ENCODE results near the gene TMEM179. TPM values are rescaled to one million over a fixed set of nuclear protein-coding genes. Genes with fewer than 3 reads are reported as not detected.
A peak's percentile ranks its signal among the peaks of the same experiment; 100 is the strongest.

Gene TMEM179
- total RNA-seq, 2 donors from 2014 or later: 8.2 to 15.7 TPM

DNA sequence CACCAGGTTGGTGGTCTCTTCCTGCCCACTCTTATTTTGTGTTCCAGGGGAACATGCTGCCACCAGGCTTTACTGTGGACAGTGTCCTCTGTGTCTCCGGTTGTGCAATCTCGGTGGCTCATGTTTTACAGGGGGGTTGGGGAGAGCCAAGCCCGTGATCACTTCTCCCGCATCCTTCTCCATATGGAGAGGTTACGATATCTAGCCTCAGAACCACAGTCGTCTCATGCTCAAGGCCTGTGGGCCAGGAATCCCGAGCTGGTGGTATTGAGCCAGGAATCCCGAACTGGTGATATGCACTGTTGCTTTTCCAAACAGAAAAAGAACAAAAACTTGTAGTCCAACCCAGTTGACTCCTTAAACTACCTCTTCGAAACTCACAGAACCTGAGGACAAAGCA is 47.8 kb upstream of the TMEM179 start:
- 97% methylated on average over 6 to 9 of the region's 9 CpGs for WGBS, 2 experiments (ENCODE audit: insufficient coverage in 1 of 2, insufficient read length in 1 of 2)
- Histone ChIP-seq H3K9ac (ENCODE audit: extremely low read depth, low read length, poor library complexity, severe bottlenecking) (no peak overlapping the region), H3K4me1 (ENCODE audit: control insufficient read depth, insufficient read depth, low read length) (no peaks in the 10 kb centered on the region), H3K27ac (ENCODE audit: low read depth, low read length) (no peak overlapping the region), H3K27me3 (ENCODE audit: control insufficient read depth, insufficient read depth, low read length, poor library complexity, severe bottlenecking) (no peaks in the 10 kb centered on the region), H3K4me3 (ENCODE audit: low read length) (no peak overlapping the region), H3K9me3 (ENCODE audit: control insufficient read depth, low read length) (peaks cover 13% of the 10 kb centered on the region), H3K36me3 (ENCODE audit: control insufficient read depth, insufficient read depth, low read length) (no peaks in the 10 kb centered on the region)
- peaks cover 39% of the 10 kb centered on the region for H3K9me3 Mint-ChIP-seq
- no peaks in the 10 kb centered on the region for H3K4me1 Mint-ChIP-seq
- no peak overlapping the region for H3K4me3 Mint-ChIP-seq
- TF ChIP-seq CTCF (conservative IDR thresholded peaks at IDR 0.05): no peak
- H3K27ac Mint-ChIP-seq: no peak overlapping the region
- H3K36me3 Mint-ChIP-seq (ENCODE audit: low read depth): peaks cover 6% of the 10 kb centered on the region
- no peak for DNase-seq
- peaks cover 42% of the 10 kb centered on the region for H3K27me3 Mint-ChIP-seq (ENCODE audit: insufficient read depth)

DNA sequence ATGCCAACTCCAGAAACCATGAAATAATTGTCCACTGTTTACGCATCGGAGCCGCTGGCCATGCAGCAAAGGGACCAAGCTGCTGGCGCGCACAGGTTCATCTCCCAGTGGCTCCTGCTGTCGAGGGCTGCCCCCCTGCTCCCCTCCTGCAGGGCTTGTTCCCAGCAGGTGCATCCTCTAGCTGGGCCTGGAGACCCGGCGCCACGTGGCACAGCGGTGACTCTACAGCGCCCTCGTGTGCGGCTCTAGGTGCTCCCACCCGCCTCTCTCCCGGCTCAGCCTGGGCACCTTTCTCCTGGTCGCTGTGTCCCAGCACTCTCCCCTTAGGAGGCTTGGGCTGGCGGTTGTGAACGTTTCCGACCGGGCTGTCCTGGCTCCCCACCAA is 47.3 kb upstream of the TMEM179 start:
- peaks cover 18% of the 10 kb centered on the region for H3K9me3 ChIP-seq (ENCODE audit: control insufficient read depth, low read length)
- H3K9me3 Mint-ChIP-seq: peaks cover 43% of the 10 kb centered on the region
- no peak overlapping the region for H3K27ac ChIP-seq (ENCODE audit: low read depth, low read length)
- H3K4me1 Mint-ChIP-seq: no peaks in the 10 kb centered on the region
- H3K4me1 ChIP-seq (ENCODE audit: control insufficient read depth, insufficient read depth, low read length): no peaks in the 10 kb centered on the region
- TF ChIP-seq CTCF (conservative IDR thresholded peaks at IDR 0.05): peak; percentile 40
- WGBS, 2 experiments (ENCODE audit: insufficient coverage in 1 of 2, insufficient read length in 1 of 2): 88 to 96% methylated on average over 13 to 20 of the region's 20 CpGs
- no peak overlapping the region for H3K27ac Mint-ChIP-seq
- H3K9ac ChIP-seq (ENCODE audit: extremely low read depth, low read length, poor library complexity, severe bottlenecking): no peak overlapping the region
- peaks cover 6% of the 10 kb centered on the region for H3K36me3 Mint-ChIP-seq (ENCODE audit: low read depth)
- H3K27me3 ChIP-seq (ENCODE audit: control insufficient read depth, insufficient read depth, low read length, poor library complexity, severe bottlenecking): no peaks in the 10 kb centered on the region
- no peak overlapping the region for H3K4me3 Mint-ChIP-seq
- peak; percentile 54 for DNase-seq
- no peaks in the 10 kb centered on the region for H3K36me3 ChIP-seq (ENCODE audit: control insufficient read depth, insufficient read depth, low read length)
- no peak overlapping the region for H3K4me3 ChIP-seq (ENCODE audit: low read length)
- H3K27me3 Mint-ChIP-seq (ENCODE audit: insufficient read depth): peaks cover 42% of the 10 kb centered on the region

GRCh38 chr14:104650981-104651875 is 46.7 kb upstream of the TMEM179 start:
- Mint-ChIP-seq H3K9me3 (peaks cover 46% of the 10 kb centered on the region), H3K27ac (no peak overlapping the region), H3K27me3 (ENCODE audit: insufficient read depth) (peaks cover 40% of the 10 kb centered on the region), H3K4me3 (no peak overlapping the region), H3K4me1 (no peaks in the 10 kb centered on the region), H3K36me3 (ENCODE audit: low read depth) (peaks cover 8% of the 10 kb centered on the region)
- peaks cover 24% of the 10 kb centered on the region for H3K9me3 ChIP-seq (ENCODE audit: control insufficient read depth, low read length)
- no peak for TF ChIP-seq CTCF (conservative IDR thresholded peaks at IDR 0.05)
- no peak overlapping the region for H3K4me3 ChIP-seq (ENCODE audit: low read length)
- no peak overlapping the region for H3K27ac ChIP-seq (ENCODE audit: low read depth, low read length)
- no peaks in the 10 kb centered on the region for H3K36me3 ChIP-seq (ENCODE audit: control insufficient read depth, insufficient read depth, low read length)
- 86 to 91% methylated on average over 13 to 24 of the region's 24 CpGs for WGBS, 2 experiments (ENCODE audit: insufficient coverage in 1 of 2, insufficient read length in 1 of 2)
- no peaks in the 10 kb centered on the region for H3K4me1 ChIP-seq (ENCODE audit: control insufficient read depth, insufficient read depth, low read length)
- H3K27me3 ChIP-seq (ENCODE audit: control insufficient read depth, insufficient read depth, low read length, poor library complexity, severe bottlenecking): no peaks in the 10 kb centered on the region
- peak; percentile 46 for DNase-seq
- no peak overlapping the region for H3K9ac ChIP-seq (ENCODE audit: extremely low read depth, low read length, poor library complexity, severe bottlenecking)
